Transverse colon (tissue), 4 donors: ENCODE data around the gene HOXD11.

Source experiments
- CTCF ChIP-seq, 5 experiments: fragments of 200-600 bp in 3 of 5; fragments of 450-650 bp in 2 of 5; sonication (generic) in 3 of 5; IDR thresholded peaks; 1 replicate in 2 of 5; 2 replicates in 3 of 5; pipeline ENCODE4 v1.5.1; 2016 to 2017; ENCODE audit warnings: antibody characterized with exemption in 5 of 5, inconsistent platforms in 3 of 5, mild to moderate bottlenecking in 2 of 5, moderate library complexity in 1 of 5
- EP300 ChIP-seq: sonication (generic); formaldehyde crosslinking; IDR thresholded peaks from one replicate; pipeline ENCODE4 v1.6.1; 2017; ENCODE audit warnings: antibody characterized with exemption, low read depth
- POLR2A ChIP-seq: fragments of 450-650 bp; IDR thresholded peaks from one replicate; pipeline ENCODE4 v1.6.1; 2016; ENCODE audit warnings: antibody characterized with exemption, mild to moderate bottlenecking, moderate library complexity
- POLR2AphosphoS5 ChIP-seq, 3 donors: sonication (generic); formaldehyde crosslinking; IDR thresholded peaks; one replicate each; pipeline ENCODE4 v1.6.1; 2016; ENCODE audit warnings: antibody characterized with exemption in 3 of 3

GRCh38 chr2:176150584-176151441 is 43.7 kb downstream of the HOXD11 start:
- no peak for TF ChIP-seq POLR2A
- TF ChIP-seq CTCF (IDR thresholded peaks at IDR 0.05), result no peak
- TF ChIP-seq POLR2AphosphoS5 (IDR thresholded peaks at IDR 0.05), result no peak
- TF ChIP-seq EP300, result no peak
